Gastrocnemius medialis (tissue), 4 donors: ENCODE measurements around the gene OBP2A. TPM values are rescaled to one million over a fixed set of nuclear protein-coding genes. Genes with fewer than 3 reads are reported as not detected.
A peak's percentile ranks its signal among the peaks of the same experiment; 100 is the strongest.

ENCODE experiments used
- ATAC-seq, 2 donors: fragments of 150-250 bp; one replicate each; pipeline ENCODE4 v1.9.1; 2016
- DNase-seq, 2 donors: peaks; one replicate each; pipeline ENCODE4 v3.0.0-alpha.2; 2019
- H3K27ac ChIP-seq, 4 donors: fragments of 200-600 bp; sonication (generic); 1 replicate in 1 of 4; 2 replicates in 3 of 4; pipeline ENCODE4 v1.5.1; 2016 to 2018; ENCODE audit warnings: mild to moderate bottlenecking in 2 of 4, moderate library complexity in 1 of 4
- H3K27me3 ChIP-seq, 3 donors: fragments of 200-600 bp; sonication (generic) in 2 of 3; 1 replicate in 1 of 3; 2 replicates in 2 of 3; pipeline versions ENCODE4 v1.5.1 to v1.6.0; 2016 to 2019; ENCODE audit warnings: mild to moderate bottlenecking in 1 of 3, moderate library complexity in 1 of 3
- H3K36me3 ChIP-seq, 2 donors: fragments of 200-600 bp; sonication (generic) in 1 of 2; one replicate each; pipeline ENCODE4 v1.5.1; 2017 to 2018
- H3K4me1 ChIP-seq, 2 donors: fragments of 200-600 bp; sonication (generic) in 1 of 2; one replicate each; pipeline ENCODE4 v1.5.1; 2016 to 2017; ENCODE audit warnings: mild to moderate bottlenecking in 2 of 2
- H3K4me3 ChIP-seq, 4 donors: fragments of 200-600 bp; sonication (generic) in 3 of 4; 1 replicate in 1 of 4; 2 replicates in 3 of 4; pipeline ENCODE4 v1.5.1; 2016 to 2019; ENCODE audit warnings: mild to moderate bottlenecking in 2 of 4
- H3K9me3 ChIP-seq, 3 donors: fragments of 200-600 bp; sonication (generic) in 2 of 3; 1 replicate in 1 of 3; 2 replicates in 2 of 3; pipeline ENCODE4 v1.5.1; 2016 to 2019
- POLR2A ChIP-seq, 2 donors: fragments of 450-650 bp; IDR thresholded peaks; one replicate each; pipeline ENCODE4 v1.6.1; 2017; ENCODE audit warnings: antibody characterized with exemption in 2 of 2, mild to moderate bottlenecking in 2 of 2, moderate library complexity in 2 of 2
- in situ Hi-C, 4 donors: fragments of 200-750 bp; cut with MboI; loops; one replicate each; pipeline versions ENCODE4 v1.15.0 to v1.8.0; 2017; ENCODE audit warnings: low sequenced_read_pairs in 4 of 4
- intact Hi-C: fragments of 100-400 bp; cut with DNase I; formaldehyde crosslinking; loops from one replicate; pipeline ENCODE4 v1.15.1; 2023; ENCODE audit warnings: low total_unique reads
- total RNA-seq, 4 donors: library from RNA; depleted of rRNA; stranded (reverse); fragments of >200 nt; gene quantifications; one replicate each; pipeline versions ENCODE4 v1.1.0 to v1.2.3, GENCODE V29; 2016
- TF ChIP-seq, protein P1 (sequence below), 5 experiments: fragments of 450-650 bp in 3 of 5; fragments of 200-600 bp in 2 of 5; sonication (generic) in 2 of 5; IDR thresholded peaks in 4 of 5; conservative IDR thresholded peaks in 1 of 5; 1 replicate in 4 of 5; 2 replicates in 1 of 5; pipeline ENCODE4 v1.5.1; 2016 to 2019; ENCODE audit warnings: antibody characterized with exemption in 5 of 5, mild to moderate bottlenecking in 3 of 5, moderate library complexity in 3 of 5

Gene OBP2A
- total RNA-seq, 4 donors from 2014 or later = not detected

DNA sequence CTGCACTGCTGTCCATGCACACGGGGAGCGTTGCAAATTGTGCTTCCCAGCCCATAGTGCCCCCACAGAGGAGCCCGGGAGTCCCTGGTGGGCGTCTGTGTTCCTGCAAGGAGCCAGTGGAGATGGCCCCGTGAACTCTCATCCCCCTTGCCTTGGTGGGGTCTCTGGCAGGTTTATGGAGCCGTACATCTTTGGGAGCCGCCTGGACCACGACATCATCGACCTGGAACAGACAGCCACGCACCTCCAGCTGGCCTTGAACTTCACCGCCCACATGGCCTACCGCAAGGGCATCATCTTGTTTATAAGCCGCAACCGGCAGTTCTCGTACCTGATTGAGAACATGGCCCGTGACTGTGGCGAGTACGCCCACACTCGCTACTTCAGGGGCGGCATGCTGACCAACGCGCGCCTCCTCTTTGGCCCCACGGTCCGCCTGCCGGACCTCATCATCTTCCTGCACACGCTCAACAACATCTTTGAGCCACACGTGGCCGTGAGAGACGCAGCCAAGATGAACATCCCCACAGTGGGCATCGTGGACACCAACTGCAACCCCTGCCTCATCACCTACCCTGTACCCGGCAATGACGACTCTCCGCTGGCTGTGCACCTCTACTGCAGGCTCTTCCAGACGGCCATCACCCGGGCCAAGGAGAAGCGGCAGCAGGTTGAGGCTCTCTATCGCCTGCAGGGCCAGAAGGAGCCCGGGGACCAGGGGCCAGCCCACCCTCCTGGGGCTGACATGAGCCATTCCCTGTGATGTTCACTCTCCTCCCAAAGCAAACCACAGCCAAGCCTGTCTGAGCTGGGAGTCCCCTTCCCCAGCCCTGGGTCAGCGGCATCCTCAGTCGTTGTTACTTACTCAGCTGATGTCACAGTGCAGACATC, 42.3 kb upstream of the OBP2A start:
- Histone ChIP-seq H3K27me3 (no peaks in the 10 kb centered on the region), H3K27ac (no peak overlapping the region), H3K36me3 (peaks cover 0 to 12% of the 10 kb centered on the region in 2 donors), H3K4me3 (no peak overlapping the region), H3K9me3 (no peaks in the 10 kb centered on the region), H3K4me1 (peaks cover 18 to 20% of the 10 kb centered on the region in 2 donors)
- TF ChIP-seq, protein P1, sequence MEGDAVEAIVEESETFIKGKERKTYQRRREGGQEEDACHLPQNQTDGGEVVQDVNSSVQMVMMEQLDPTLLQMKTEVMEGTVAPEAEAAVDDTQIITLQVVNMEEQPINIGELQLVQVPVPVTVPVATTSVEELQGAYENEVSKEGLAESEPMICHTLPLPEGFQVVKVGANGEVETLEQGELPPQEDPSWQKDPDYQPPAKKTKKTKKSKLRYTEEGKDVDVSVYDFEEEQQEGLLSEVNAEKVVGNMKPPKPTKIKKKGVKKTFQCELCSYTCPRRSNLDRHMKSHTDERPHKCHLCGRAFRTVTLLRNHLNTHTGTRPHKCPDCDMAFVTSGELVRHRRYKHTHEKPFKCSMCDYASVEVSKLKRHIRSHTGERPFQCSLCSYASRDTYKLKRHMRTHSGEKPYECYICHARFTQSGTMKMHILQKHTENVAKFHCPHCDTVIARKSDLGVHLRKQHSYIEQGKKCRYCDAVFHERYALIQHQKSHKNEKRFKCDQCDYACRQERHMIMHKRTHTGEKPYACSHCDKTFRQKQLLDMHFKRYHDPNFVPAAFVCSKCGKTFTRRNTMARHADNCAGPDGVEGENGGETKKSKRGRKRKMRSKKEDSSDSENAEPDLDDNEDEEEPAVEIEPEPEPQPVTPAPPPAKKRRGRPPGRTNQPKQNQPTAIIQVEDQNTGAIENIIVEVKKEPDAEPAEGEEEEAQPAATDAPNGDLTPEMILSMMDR (IDR thresholded peaks at IDR 0.05 in 4 of 5, conservative IDR thresholded peaks at IDR 0.05 in 1 of 5) = no peak
- TF ChIP-seq POLR2A (IDR thresholded peaks at IDR 0.05) = no peak
- intact Hi-C loops = no loop called here
- no peak for DNase-seq
- ATAC-seq = no peak
- in situ Hi-C loops = no loop called here

DNA sequence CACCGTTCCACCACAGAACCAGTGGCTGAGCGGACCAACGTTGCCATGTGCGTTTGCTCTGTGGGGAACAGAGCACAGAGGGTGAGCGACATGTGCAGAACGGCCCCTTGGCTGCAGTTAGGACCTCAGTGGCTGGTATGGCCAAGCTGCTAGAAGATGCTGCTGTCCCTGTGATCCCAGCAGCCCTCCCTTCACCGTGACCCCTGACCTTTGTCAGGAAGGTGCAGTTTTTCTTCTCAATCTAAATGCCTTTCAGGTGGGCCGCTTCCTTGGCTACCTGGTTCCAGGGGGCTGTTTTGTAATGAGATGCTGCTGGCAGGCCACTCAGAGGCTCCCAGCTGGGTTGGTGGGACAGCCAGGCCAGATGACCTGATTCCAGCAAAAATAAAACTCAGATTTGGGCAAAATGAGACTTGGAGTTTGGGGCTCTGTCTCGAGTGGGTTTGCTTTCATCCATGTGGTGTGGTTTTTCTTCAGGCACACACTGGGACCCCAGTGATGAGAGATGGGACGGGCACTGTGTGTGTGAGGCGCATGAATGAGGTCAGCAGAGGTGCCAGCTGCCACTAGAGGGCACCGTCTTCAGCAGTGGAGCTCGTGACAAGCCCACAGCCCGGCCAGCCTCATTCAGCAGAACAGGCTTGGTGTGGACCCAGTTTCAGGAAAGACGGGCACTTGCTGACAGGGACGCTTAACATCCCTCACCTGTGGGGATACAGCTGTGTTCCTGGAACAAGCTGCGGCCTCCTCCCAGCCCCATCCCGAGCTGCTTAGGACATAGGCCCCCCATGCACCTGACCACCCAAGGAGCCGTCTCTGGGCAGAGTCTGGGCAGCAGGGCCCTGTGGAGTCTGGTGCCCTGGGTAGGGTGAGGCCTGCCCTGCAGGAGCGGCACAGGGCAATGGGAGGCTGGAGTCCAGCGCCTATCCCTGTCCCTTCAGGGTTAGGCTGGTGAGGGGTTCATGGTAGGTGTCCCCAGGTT, 41.4 kb upstream of the OBP2A start:
- Histone ChIP-seq H3K27ac (no peak overlapping the region), H3K9me3 (no peaks in the 10 kb centered on the region), H3K4me3 (no peak overlapping the region), H3K4me1 (peaks cover 14 to 17% of the 10 kb centered on the region in 2 donors), H3K27me3 (no peaks in the 10 kb centered on the region), H3K36me3 (peaks cover 0 to 12% of the 10 kb centered on the region in 2 donors)
- in situ Hi-C loops = no loop called here
- no peak for TF ChIP-seq POLR2A (IDR thresholded peaks at IDR 0.05)
- TF ChIP-seq, protein P1 (IDR thresholded peaks at IDR 0.05 in 4 of 5, conservative IDR thresholded peaks at IDR 0.05 in 1 of 5) = peak in 3 of 5 experiments; percentile 46 to 62 (median 57)
- no peak for ATAC-seq
- DNase-seq = peak; percentile 16 to 36
- intact Hi-C loops = no loop called here

DNA sequence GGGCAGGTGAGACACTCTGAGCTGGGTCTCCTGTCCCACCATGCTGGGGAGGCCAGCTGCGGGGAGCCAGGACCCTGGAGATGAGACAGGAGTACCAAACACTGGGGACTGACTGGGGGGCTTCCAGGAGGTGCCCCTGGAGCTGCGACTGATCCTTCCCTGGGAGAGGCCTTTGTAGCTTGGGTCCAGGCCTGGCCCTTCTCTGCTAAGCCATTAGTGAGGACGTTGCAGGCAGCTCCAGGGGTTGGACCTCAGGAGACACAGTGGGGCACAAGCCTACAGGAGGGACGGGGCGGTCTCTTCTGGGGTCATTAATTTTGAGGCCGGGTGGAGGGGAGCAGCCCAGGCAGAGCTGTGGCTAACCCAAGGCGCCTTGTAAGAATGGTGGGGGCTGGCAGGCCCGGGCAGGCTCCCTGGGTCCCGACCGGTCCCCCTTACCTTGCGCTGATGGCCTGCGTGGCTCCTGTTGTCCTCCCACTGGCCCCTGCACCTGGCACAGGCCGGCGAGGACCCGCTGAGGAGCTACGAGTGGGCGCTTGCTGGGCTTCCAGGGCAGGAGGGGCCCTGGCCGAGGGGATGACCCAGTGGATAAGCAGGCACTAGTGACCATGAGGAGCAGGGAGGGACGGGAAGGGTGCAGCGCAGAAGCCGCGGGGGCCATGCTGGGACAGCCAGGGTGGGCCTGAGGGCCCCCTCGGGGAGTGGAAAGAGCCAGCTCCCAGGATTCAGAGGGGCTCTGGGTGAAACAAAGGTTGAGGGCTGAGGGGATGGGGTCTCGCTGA, 40.3 kb upstream of the OBP2A start:
- in situ Hi-C loops (no loop called here), intact Hi-C loops (no loop called here)
- H3K36me3 ChIP-seq = peaks cover 0 to 12% of the 10 kb centered on the region in 2 donors
- H3K9me3 ChIP-seq = no peaks in the 10 kb centered on the region
- no peak for DNase-seq
- ATAC-seq = no peak
- H3K4me3 ChIP-seq = no peak overlapping the region
- H3K27ac ChIP-seq = no peak overlapping the region
- H3K4me1 ChIP-seq = peaks cover 14 to 16% of the 10 kb centered on the region in 2 donors
- TF ChIP-seq POLR2A (IDR thresholded peaks at IDR 0.05) = no peak
- TF ChIP-seq, protein P1 (IDR thresholded peaks at IDR 0.05 in 4 of 5, conservative IDR thresholded peaks at IDR 0.05 in 1 of 5) = no peak
- no peaks in the 10 kb centered on the region for H3K27me3 ChIP-seq

DNA sequence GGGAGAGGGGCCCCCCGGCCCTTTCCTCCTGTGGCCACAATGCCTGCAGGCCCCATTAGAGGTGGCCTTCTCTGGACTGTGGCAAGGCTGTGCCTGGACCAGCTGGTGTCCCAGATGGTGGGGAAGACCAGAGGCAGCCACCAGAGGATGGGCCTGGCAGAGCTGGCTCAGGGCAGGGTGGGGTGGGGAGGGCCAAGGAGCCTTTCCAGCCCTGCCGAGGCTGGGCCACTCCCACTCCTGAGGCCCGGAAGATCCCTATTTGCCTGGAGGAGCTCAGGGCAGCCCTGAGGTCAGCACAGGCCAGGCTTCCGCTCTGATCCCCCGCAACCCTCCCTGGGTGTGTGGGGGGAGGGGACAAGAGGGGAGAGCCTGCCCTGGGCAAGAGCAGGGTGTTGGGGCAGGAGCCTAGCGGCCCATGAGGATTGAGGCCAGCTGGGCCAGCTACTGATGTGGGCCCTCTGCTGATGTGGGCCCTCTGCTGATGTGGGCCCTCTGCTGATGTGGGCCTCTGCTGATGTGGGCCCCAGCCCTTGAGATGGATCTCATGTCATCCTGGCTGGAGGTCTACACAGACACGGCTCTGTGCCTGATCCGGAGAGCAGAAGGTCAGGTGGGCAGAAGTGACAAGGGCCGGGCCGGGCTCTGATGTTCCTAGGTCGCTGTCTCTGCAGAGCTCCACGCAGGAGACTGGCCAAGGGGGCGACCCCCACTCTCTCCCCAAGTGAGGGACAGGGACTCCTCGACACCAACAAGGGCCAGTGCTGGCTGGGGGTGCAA, 39.4 kb upstream of the OBP2A start:
- TF ChIP-seq, protein P1 (IDR thresholded peaks at IDR 0.05 in 4 of 5, conservative IDR thresholded peaks at IDR 0.05 in 1 of 5) = no peak
- TF ChIP-seq POLR2A (IDR thresholded peaks at IDR 0.05) = no peak
- ATAC-seq = no peak
- in situ Hi-C loops (no loop called here), intact Hi-C loops (no loop called here)
- Histone ChIP-seq H3K4me1 (peaks cover 10 to 12% of the 10 kb centered on the region in 2 donors), H3K27ac (no peak overlapping the region), H3K36me3 (peaks cover 0 to 12% of the 10 kb centered on the region in 2 donors), H3K9me3 (no peaks in the 10 kb centered on the region), H3K27me3 (no peaks in the 10 kb centered on the region), H3K4me3 (no peak overlapping the region)
- DNase-seq = no peak
